ENCODE results near the gene QTRT2.

Gene QTRT2

GRCh38 chr3:114127517-114127916, 71.0 kb downstream of the QTRT2 start:
- no peak for DNase-seq

DNA sequence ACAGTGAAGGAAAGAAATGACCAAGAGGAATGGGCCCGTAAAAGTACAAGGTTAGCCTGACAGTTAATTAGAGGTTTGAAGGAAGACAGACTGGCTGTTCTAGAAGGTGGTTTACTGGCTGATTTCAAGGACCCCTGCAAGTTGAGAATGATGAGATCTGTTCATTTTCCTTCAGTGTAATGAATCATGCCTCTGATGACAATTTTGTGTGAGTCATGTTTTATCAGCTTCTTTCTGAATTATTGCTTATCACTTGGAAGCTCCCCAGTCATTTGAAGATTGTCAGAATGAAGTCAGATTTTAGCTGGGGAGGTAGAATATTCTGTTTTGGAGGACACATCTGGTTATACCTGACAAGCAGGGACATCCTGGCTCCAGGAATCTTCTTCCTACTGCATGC, 71.7 kb downstream of the QTRT2 start:
- DNase-seq = no peak

DNA sequence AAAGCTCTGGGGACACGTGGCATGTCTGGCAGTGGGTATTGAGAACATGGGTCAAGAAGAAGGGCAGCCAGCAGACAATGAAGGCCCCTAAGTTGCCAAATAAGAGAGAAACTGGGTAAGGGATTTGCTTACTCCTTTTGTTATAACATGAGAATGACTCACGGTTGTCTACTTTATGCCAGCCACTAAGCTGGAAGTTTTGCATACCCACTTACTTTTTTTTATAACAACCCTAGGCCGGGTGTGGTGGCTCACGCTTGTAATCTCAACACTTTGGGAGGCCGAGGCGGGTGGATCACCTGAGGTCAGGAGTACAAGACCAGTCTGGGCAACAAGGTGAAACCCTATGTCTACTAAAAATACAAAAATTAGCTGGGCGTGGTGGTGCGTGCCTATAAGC, 72.3 kb downstream of the QTRT2 start:
- no peak for DNase-seq

GRCh38 chr3:114132500-114132899, 76.0 kb downstream of the QTRT2 start:
- no peak for DNase-seq

DNA sequence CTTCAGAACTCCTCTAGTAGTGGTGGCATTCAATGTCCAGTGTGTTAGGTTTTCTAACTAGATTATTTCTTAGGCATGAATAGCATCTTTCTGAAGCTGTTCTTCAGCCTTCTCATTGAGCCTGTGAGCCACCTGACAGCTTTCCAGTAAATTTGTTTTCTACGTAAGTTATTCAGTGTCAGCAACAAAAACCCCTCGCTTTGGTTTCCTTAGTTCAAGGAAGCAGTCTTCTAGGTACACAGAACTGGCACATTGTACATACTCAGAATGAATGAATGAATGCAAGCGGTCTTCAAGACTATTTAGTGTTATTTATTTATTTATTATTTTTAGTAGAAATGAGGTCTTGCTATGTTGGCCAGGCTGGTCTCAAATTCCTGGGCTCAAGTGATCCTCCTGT, 77.4 kb downstream of the QTRT2 start:
- DNase-seq = no peak

Data from NCI-H69 (cell line).